HG02981 (cell line): Measurements from ENCODE around the gene EBF3.

ENCODE experiments used
- ATAC-seq: cut with Tn5 transposase; IDR thresholded peaks from one replicate; pipeline ENCODE4 v1.9.1; 2021; ENCODE audit warnings: mild to moderate bottlenecking, moderate library complexity; ENCODE audit not compliant: unreplicated experiment

EBF3 gene

DNA sequence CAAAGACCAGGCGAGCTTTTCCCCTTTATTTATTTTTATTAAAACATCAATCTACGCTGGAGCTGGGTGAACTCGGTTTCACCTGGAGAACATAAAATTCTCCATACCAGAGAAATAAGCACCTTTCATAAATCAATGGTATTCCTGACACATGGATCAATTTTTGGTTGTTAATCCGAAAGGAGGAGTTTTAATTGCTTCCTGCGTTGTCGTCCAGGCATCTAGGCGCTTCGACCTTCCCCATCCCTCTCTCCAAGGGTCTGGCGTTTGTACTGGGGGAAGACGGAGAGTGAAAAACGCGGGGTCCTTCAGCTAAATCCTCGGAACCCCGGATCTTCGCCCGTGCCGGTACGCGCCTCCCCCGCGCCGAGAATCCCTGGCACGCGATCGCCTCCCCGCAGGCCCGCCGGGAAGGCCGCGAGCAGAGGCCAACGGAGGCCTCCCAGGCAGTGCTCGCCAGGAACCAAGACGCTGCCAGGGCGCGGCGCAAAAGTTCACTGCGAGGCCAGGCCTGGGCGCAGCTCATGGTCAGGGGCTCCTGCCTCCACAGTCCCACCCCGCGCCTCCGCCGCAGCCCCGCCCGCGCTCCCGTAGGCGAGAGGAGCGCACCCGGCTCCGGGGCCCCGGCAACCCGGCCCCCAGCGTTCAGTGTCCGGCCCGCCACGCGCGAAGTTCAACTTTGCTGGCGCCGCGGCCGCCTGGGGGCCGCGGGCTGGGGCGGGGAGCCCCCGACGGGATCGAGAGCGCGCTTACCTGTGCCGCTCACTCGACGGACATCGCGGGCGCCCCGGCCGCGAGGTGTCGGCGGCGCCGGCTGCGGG, 8.3 kb upstream of the EBF3 start:
- no peak for ATAC-seq

DNA sequence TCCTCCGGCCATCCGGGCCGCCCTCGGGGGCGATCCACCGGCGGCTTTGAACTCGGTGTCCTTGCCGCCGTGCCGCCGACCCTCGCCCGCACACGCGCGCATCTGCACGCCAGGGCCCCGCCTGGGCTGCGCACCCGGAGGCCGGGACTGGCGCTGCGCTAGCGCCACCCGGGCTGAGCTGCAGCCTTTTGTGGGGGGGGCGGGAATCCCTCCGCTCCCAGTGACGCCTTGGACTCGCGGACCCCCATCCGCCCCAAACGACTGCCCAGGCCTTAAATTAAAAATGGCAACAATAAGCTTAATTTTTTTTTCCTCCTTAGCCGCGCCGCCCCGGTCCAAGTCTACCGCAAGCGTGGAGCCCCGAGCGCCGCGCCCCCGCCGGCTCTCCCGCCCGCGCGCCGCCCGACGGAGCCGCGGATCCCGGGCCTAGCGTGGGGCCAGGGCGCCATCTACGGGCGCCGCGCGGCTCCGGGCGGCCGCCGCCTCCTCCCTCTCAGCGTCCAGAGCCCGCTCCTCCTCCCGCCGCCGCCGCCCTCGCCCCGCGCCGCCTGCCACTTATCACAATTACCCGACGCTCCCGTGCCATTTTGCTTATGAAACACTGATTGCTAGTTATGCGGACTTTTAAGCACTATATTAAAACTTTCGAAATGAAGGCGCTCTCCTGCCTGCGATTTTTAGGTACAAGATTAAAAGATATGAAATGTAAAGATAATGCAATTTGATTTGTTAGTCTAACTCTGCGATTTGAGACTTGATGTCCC, 7.5 kb upstream of the EBF3 start:
- no peak for ATAC-seq

- ATAC-seq: no peak
Observed at GRCh38 chr10:129970465-129971364, 6.6 kb upstream of the EBF3 start.

- ATAC-seq: no peak
Observed at GRCh38 chr10:129969911-129970464, 5.9 kb upstream of the EBF3 start.

DNA sequence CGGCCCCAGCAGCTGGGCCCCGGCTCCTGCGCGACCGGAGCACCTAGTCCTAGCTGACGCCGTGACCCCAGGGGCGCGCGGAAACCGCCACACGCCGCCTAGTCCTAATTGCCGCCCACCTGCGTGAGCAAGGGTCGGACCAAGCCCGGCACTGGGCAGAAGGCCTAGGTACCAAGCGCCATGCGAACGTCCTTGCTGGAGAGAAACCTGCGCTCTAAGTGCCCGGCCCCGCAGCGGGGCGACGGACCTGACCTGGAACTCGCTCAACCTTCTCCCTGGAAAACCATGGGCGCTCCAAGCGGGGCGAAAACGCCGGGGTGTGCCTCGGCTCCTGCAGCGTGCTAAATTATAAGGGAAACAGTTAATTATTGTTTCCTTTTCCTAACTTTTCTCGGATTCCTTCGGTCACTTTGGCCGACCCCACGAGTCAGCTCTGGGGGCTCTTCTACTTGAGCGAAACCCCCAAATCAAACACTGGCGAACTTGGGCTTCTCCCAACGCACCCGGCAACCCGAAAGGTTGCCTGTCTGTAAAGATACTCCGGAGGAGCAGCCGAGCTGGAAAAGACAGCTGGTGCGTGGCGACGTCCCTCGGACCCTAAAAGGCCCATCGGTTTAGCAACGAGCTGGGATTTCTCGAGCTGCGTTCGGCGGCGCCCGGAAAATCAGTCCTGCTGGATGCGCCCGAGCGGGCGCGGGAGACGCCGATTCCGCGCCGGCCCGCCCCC, 5.3 kb upstream of the EBF3 start:
- ATAC-seq: no peak

DNA sequence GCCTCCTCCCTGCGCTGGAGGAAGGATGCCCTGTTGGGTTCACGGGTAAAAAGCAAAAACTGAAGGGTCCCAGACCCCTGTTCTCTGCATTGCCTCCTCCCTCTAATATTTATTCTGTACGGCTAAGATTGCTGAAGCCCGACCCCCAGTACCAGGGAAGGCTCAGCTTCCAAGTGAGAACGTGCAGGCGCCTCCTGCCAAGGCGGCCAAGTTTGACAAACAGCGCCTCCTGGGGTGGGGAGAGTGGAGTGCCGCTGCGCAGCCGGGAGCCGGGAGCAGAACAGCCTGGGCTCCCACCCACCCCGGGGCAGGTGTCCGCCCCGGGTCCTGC, 4.7 kb upstream of the EBF3 start:
- ATAC-seq: no peak

- ATAC-seq: no peak
Observed at GRCh38 chr10:129968020-129968852, 4.2 kb upstream of the EBF3 start.

GRCh38 chr10:129967579-129968019, 3.5 kb upstream of the EBF3 start:
- ATAC-seq: no peak

- ATAC-seq: no peak
Observed at GRCh38 chr10:129966889-129967578, 3.0 kb upstream of the EBF3 start.

GRCh38 chr10:129966370-129966888, 2.4 kb upstream of the EBF3 start:
- ATAC-seq: no peak

- ATAC-seq: no peak
Observed at GRCh38 chr10:129965959-129966358, 1.9 kb upstream of the EBF3 start.

DNA sequence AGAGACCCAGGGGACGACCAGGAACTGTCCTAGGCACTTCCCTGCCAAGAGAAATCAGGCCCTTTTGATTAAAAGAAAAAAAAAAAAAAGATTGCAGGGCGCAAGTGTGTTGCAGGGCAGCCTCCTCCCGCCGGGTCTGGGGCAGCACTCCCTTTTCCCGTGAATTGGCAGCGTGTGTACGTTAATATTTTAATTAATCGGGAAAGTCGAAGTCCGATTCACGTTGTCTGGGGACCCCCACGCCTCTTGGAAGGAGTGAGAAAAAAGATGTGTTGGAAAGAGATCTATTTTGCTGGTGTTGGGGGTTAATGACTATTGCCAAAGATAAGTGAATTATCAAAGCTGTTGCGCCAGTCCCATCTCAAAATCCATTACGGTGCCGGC, 1.3 kb upstream of the EBF3 start:
- no peak for ATAC-seq

DNA sequence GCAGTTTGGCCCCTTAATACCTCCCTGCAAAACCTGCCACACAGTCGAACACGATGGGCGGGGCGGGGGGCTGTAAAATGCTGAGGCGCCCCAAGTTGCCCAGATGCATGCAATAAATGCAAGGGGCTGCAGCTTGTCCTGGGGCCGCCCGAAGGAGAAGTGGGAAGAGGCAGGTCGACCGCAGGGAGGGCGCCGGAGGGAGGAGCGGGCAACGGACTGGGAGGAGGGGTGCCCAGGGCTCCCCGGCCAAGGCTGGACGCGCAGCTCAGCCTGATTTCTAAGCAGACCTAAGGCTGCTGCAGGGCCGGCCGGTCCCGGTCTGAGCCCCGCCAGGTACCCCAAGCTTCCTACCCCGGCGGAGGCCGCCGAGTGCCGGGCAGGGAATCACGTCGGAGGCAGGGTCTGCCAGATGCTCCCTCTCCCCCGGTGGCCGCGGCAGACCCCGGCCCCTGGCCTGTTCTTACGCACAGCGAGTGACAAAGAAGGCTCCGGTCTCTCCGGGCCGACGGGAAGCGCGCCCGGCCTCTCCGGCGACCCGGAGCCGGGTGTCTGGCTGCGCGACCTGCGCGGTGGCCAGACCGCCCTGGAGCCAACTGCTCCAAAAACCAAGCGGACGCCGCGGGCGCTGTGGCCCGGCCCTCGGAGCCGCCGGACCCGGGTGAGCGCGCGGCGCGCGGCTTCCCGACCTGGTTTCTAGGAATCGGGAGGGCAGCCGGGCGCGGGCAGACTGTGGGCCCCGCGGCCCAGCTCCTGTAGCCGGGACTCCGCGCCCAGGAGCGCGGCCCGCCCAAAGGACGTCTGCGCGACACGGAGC, 744 bp upstream of the EBF3 start:
- ATAC-seq: no peak

GRCh38 chr10:129962872-129963640, 1.0 kb downstream of the EBF3 start:
- no peak for ATAC-seq

DNA sequence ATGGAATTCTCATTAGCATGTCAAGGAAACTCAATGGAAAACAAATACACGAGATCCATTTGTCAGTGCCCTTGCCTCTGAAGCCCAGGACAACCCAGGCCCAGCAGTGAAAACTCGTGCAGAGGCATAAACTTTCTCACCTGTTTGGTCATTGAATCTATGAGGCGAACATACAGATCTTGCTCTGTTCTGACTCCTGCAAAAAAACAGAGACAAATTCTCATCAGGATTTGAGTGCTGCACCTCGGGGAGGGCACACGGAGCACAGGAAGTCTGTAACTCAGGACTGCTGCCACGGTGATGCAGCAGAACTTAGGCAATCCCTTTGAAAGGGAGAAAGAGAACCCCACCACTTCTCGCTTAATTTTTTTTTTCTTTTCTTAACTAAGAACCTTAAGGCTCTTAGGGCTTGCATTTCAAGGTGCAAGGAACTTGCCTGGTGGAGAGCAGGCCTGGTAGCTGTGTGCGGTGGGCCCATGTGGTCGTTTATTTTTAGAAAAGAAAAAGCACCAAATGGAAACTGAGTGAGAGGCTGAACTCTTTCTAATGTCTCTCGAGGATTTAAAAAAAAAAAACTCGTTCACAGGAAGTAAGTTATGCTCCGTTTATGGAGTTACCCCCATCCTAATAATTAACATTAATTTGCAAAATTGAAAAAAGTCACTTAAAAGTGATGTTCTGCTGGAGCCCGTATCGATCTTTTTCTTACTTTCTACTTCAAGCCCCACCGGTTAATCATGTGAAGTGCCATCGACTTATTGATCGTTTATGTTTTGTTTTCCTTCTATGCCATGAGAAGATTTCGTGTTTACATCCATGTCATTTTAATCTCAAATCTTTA, 1.8 kb downstream of the EBF3 start:
- ATAC-seq: no peak

DNA sequence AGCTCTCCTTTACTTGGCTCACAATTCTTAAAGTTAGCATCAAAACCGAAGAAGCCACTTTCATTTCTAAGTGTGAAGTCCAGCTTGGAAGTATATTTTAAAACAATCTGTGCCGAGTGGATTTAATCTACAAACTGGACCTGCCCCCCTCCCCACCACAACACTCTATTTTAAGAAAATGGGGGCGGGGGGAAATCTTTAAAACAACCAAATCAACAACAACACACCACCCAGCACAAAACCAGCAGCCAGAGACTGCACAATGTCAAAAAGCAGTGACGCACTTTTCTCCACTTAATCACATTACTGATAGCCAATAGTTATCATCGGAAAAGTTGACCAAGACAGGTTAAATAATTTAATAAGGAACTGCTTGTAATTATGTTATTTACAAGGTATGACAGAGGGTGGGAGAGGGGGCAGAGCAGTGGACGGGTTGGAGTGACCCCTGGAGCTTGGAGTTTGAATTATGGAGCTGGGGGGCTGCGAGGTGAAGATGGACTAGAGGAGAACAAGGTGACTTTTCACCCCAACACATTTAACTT, 2.8 kb downstream of the EBF3 start:
- ATAC-seq: no peak
